ENCODE data around the gene GMIP.

GRCh38 chr19:19627621-19628500 is 15.6 kb downstream of the GMIP start, which contains the start of gene LPAR2:
- no peak for TF ChIP-seq CTCF (IDR thresholded peaks at IDR 0.05)
- TF ChIP-seq POLR2A (IDR thresholded peaks at IDR 0.05): no peak
- TF ChIP-seq POLR2AphosphoS5 (IDR thresholded peaks at IDR 0.05; ENCODE audit: insufficient read depth in 1 of 2, low read depth in 1 of 2): no peak

All from vagina (tissue), 2 donors.